GM23338 (cell line): Measurements from ENCODE around the gene SNTG2. TPM values are rescaled to one million over a fixed set of nuclear protein-coding genes. Genes with fewer than 3 reads are reported as not detected.
A peak's percentile ranks its signal among the peaks of the same experiment; 100 is the strongest.

ENCODE experiments used
- ATAC-seq: fragments of 200-7000 bp; cut with Tn5 transposase; 3 replicates; pipeline ENCODE4 v1.9.1; 2020
- DNase-seq: peaks from one replicate; pipeline ENCODE4 v3.0.0-alpha.2; 2015; ENCODE audit warnings: low spot score
- H2AFZ ChIP-seq: fragments of 200-600 bp; sonication (generic); 2 replicates; pipeline ENCODE4 v1.8.0; 2016; ENCODE audit warnings: antibody characterized with exemption, mild to moderate bottlenecking, moderate library complexity
- H3F3A ChIP-seq: fragments of 200-600 bp; sonication (generic); replicated peaks from 2 replicates; pipeline ENCODE4 v1.8.0; 2017; ENCODE audit warnings: antibody characterized with exemption, mixed run types, low read depth
- H3K27ac ChIP-seq: fragments of 200-600 bp; sonication (generic); 2 replicates; pipeline ENCODE4 v1.6.1; 2016; ENCODE audit warnings: low read depth
- H3K27me3 ChIP-seq: fragments of 200-600 bp; sonication (generic); 2 replicates; pipeline ENCODE4 v1.8.0; 2016; ENCODE audit warnings: mild to moderate bottlenecking, mixed run types, moderate library complexity; ENCODE audit not compliant: insufficient read depth
- H3K36me3 ChIP-seq: fragments of 200-600 bp; sonication (generic); 2 replicates; pipeline ENCODE4 v1.8.0; 2016; ENCODE audit warnings: mild to moderate bottlenecking; ENCODE audit not compliant: insufficient read depth
- H3K4me1 ChIP-seq: fragments of 200-600 bp; sonication (generic); 2 replicates; pipeline ENCODE4 v1.8.0; 2016; ENCODE audit warnings: mild to moderate bottlenecking, moderate library complexity; ENCODE audit not compliant: insufficient read depth
- H3K4me2 ChIP-seq: fragments of 200-600 bp; sonication (generic); 2 replicates; pipeline ENCODE4 v1.7.1; 2017; ENCODE audit warnings: mixed run types
- H3K4me3 ChIP-seq: fragments of 200-600 bp; sonication (generic); 2 replicates; pipeline ENCODE4 v1.6.1; 2016; ENCODE audit warnings: mixed run types
- H3K79me2 ChIP-seq: fragments of 200-600 bp; sonication (generic); replicated peaks from 2 replicates; pipeline ENCODE4 v1.8.0; 2017; ENCODE audit warnings: mild to moderate bottlenecking; ENCODE audit not compliant: insufficient read depth
- H3K9me2 ChIP-seq: fragments of 200-600 bp; sonication (generic); 2 replicates; pipeline ENCODE4 v1.8.0; 2017; ENCODE audit not compliant: insufficient read depth
- H4K20me1 ChIP-seq: fragments of 200-600 bp; sonication (generic); replicated peaks from 2 replicates; pipeline ENCODE4 v1.8.0; 2017; ENCODE audit warnings: mild to moderate bottlenecking; ENCODE audit not compliant: insufficient read depth
- H3K27ac Mint-ChIP-seq: 2 replicates; pipeline ENCODE4 v1.8.0; 2020; ENCODE audit warnings: inconsistent platforms, mild to moderate bottlenecking, moderate library complexity, mixed read lengths
- H3K27me3 Mint-ChIP-seq: 3 replicates; pipeline ENCODE4 v1.8.0; 2022; ENCODE audit warnings: low read depth, mild to moderate bottlenecking, moderate library complexity, mixed read lengths, inconsistent platforms; ENCODE audit not compliant: insufficient read depth, poor library complexity
- H3K36me3 Mint-ChIP-seq: 3 replicates; pipeline ENCODE4 v1.8.0; 2021; ENCODE audit warnings: low read depth, mild to moderate bottlenecking, inconsistent platforms, moderate library complexity, mixed read lengths
- H3K4me1 Mint-ChIP-seq: 3 replicates; pipeline ENCODE4 v1.8.0; 2020; ENCODE audit warnings: mild to moderate bottlenecking, inconsistent platforms, mixed read lengths
- H3K4me3 Mint-ChIP-seq: 3 replicates; pipeline ENCODE4 v1.8.0; 2021; ENCODE audit warnings: moderate library complexity, mild to moderate bottlenecking, inconsistent platforms, mixed read lengths
- H3K9me3 Mint-ChIP-seq: 3 replicates; pipeline ENCODE4 v1.8.0; 2020; ENCODE audit warnings: moderate library complexity, mild to moderate bottlenecking, inconsistent platforms, mixed read lengths
- CREB1 ChIP-seq: fragments of 250-450 bp; sonication (Bioruptor Pico); IDR thresholded peaks from 2 replicates; pipeline ENCODE4 v1.5.0; 2020; ENCODE audit warnings: low read depth, mild to moderate bottlenecking, moderate library complexity
- CTCF ChIP-seq, 2 experiments: fragments of 200-600 bp in 1 of 2; sonication (generic) in 1 of 2; conservative IDR thresholded peaks; 2 replicates each; pipeline versions ENCODE4 v1.5.1 to v1.6.1; 2016 to 2017; ENCODE audit warnings: antibody characterized with exemption in 2 of 2, low read depth in 2 of 2, mild to moderate bottlenecking in 2 of 2, moderate library complexity in 1 of 2
- ETS1 ChIP-seq: IDR thresholded peaks from 2 replicates; pipeline ENCODE4 v1.6.1; 2016; ENCODE audit warnings: antibody characterized with exemption
- EZH2 ChIP-seq: fragments of 200-600 bp; sonication (generic); IDR thresholded peaks from one replicate; pipeline ENCODE4 v1.8.0; 2017; ENCODE audit warnings: antibody characterized with exemption, mild to moderate bottlenecking, low read depth; ENCODE audit not compliant: unreplicated experiment
- EZH2phosphoT487 ChIP-seq: fragments of 200-600 bp; sonication (generic); IDR thresholded peaks from one replicate; pipeline ENCODE4 v1.8.1; 2018; ENCODE audit warnings: antibody characterized with exemption; ENCODE audit not compliant: unreplicated experiment
- JUNB ChIP-seq: IDR thresholded peaks from one replicate; pipeline ENCODE4 v1.6.1; 2016; ENCODE audit warnings: antibody characterized with exemption; ENCODE audit not compliant: unreplicated experiment
- NANOG ChIP-seq: IDR thresholded peaks from 2 replicates; pipeline ENCODE4 v1.6.1; 2016; ENCODE audit warnings: antibody characterized with exemption, borderline replicate concordance
- REST ChIP-seq: IDR thresholded peaks from one replicate; pipeline ENCODE4 v1.6.1; 2018; ENCODE audit warnings: antibody characterized with exemption; ENCODE audit not compliant: unreplicated experiment
- STAT1 ChIP-seq: IDR thresholded peaks from one replicate; pipeline ENCODE4 v1.6.1; 2016; ENCODE audit warnings: antibody characterized with exemption; ENCODE audit not compliant: unreplicated experiment
- ZNF114 ChIP-seq: fragments of 250-450 bp; sonication (Bioruptor Pico); IDR thresholded peaks from 2 replicates; pipeline ENCODE4 v1.5.0; 2020; ENCODE audit warnings: mild to moderate bottlenecking, moderate library complexity
- polyA plus RNA-seq: library from polyadenylated mRNA; unstranded; fragments of >200 nt; fragmentation: Nextera tagmentation; extraction: Ambion mirVana; gene quantifications from 2 replicates; pipeline ENCODE4 v1.2.1, GENCODE V29; 2016
- total RNA-seq: library from RNA; depleted of rRNA; stranded (reverse); fragments of >200 nt; shearing (Covaris generic); gene quantifications from 2 replicates; pipeline ENCODE4 v1.2.3, GENCODE V29; 2014

Gene SNTG2
- total and polyA plus RNA-seq, 2 experiments from 2014 or later: 27.5 to 60.4 TPM

- peaks cover 3% of the 10 kb centered on the region; the same call in 1 of the 2 replicates for H3K4me1 ChIP-seq
- ATAC-seq (no peak), DNase-seq (no peak)
- H3K4me2 ChIP-seq: no peak overlapping the region
- H3K9me2 ChIP-seq: no peaks in the 10 kb centered on the region
- no peak overlapping the region for H2AFZ ChIP-seq
- no peaks in the 10 kb centered on the region for H3K27me3 ChIP-seq
- peaks cover 11% of the 10 kb centered on the region; the same call in 2 of the 3 replicates for H3K9me3 Mint-ChIP-seq
- no peak overlapping the region for H3K27ac Mint-ChIP-seq
- H3K4me1 Mint-ChIP-seq: peaks cover 8% of the 10 kb centered on the region
- H3K36me3 Mint-ChIP-seq: peaks cover 9% of the 10 kb centered on the region
- no peaks in the 10 kb centered on the region for H3K27me3 Mint-ChIP-seq
- H3K27ac ChIP-seq: no peak overlapping the region
- no peaks in the 10 kb centered on the region for H3K36me3 ChIP-seq
- no peak for TF ChIP-seq ZNF114 (CRISPR knock-in tag)
- no peak for TF ChIP-seq NANOG
- no peak for TF ChIP-seq EZH2phosphoT487
- no peaks in the 10 kb centered on the region for H3K79me2 ChIP-seq
- no peaks in the 10 kb centered on the region for H4K20me1 ChIP-seq
- H3K4me3 ChIP-seq: no peak overlapping the region
- no peaks in the 10 kb centered on the region for H3F3A ChIP-seq
- no peak overlapping the region for H3K4me3 Mint-ChIP-seq
These were observed 402.5 kb downstream of the SNTG2 start for GRCh38 chr2:1353124-1353523.

GRCh38 chr2:1353543-1353942, 402.9 kb downstream of the SNTG2 start:
- Histone ChIP-seq H3K36me3 (no peaks in the 10 kb centered on the region), H3K4me3 (no peak overlapping the region), H3K79me2 (no peaks in the 10 kb centered on the region), H4K20me1 (no peaks in the 10 kb centered on the region), H3K9me2 (no peaks in the 10 kb centered on the region), H2AFZ (no peak overlapping the region), H3K4me1 (peaks cover 3% of the 10 kb centered on the region; the same call in 1 of the 2 replicates), H3F3A (no peaks in the 10 kb centered on the region), H3K4me2 (no peak overlapping the region), H3K27me3 (no peaks in the 10 kb centered on the region), H3K27ac (no peak overlapping the region)
- no peak for TF ChIP-seq ETS1
- ATAC-seq (no peak), DNase-seq (no peak)
- Mint-ChIP-seq H3K9me3 (peaks cover 7% of the 10 kb centered on the region; the same call in 2 of the 3 replicates), H3K27me3 (no peaks in the 10 kb centered on the region), H3K27ac (no peak overlapping the region), H3K4me3 (no peak overlapping the region), H3K36me3 (peaks cover 5% of the 10 kb centered on the region; the same call in 2 of the 3 replicates), H3K4me1 (peaks cover 8% of the 10 kb centered on the region)

GRCh38 chr2:1360144-1360543, 409.5 kb downstream of the SNTG2 start:
- no peaks in the 10 kb centered on the region for H3K79me2 ChIP-seq
- H3F3A ChIP-seq: no peaks in the 10 kb centered on the region
- H4K20me1 ChIP-seq: no peaks in the 10 kb centered on the region
- Mint-ChIP-seq H3K27ac (no peak overlapping the region; the same call in 1 of the 2 replicates), H3K4me1 (peaks cover 13% of the 10 kb centered on the region), H3K36me3 (peaks cover 6% of the 10 kb centered on the region; the same call in 2 of the 3 replicates), H3K27me3 (peaks cover 4% of the 10 kb centered on the region), H3K4me3 (no peak overlapping the region), H3K9me3 (peaks cover 6% of the 10 kb centered on the region; the same call in 2 of the 3 replicates)
- no peak overlapping the region for H3K27ac ChIP-seq
- no peaks in the 10 kb centered on the region for H3K36me3 ChIP-seq
- H3K9me2 ChIP-seq: no peaks in the 10 kb centered on the region
- DNase-seq (no peak), ATAC-seq (peak; percentile 52; the same call in 2 of the 3 replicates)
- H3K4me2 ChIP-seq: no peak overlapping the region
- no peaks in the 10 kb centered on the region for H3K27me3 ChIP-seq
- no peak overlapping the region for H3K4me3 ChIP-seq
- no peaks in the 10 kb centered on the region for H3K4me1 ChIP-seq
- no peak overlapping the region for H2AFZ ChIP-seq
- TF ChIP-seq CTCF (conservative IDR thresholded peaks at IDR 0.05; ENCODE audit: low read depth in 2 of 2) (no peak), ZNF114 (CRISPR knock-in tag) (no peak), CREB1 (CRISPR knock-in tag) (no peak), EZH2 (no peak), REST (no peak), JUNB (no peak), STAT1 (no peak), NANOG (no peak)
